Measurements from ENCODE around the gene FAM168A.

Gene FAM168A

DNA sequence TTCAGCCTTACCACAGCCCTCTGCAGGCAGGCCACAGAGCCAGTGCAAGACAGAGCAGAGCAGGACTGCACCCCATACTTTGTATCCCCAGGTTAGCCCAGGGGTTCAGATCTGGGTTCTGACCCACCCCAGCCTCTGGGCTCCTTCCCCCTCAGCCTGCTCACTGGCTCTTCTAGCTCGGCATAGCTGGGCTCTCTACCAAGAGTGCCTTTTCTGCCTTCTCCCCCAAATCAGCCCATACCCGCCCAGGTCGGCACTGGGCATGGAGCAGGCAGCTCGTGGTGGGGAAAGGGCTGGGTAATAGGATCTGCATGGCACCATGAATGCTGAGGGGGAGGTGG lies 213.4 kb downstream of the FAM168A start:
- DNase-seq, result no peak

DNA sequence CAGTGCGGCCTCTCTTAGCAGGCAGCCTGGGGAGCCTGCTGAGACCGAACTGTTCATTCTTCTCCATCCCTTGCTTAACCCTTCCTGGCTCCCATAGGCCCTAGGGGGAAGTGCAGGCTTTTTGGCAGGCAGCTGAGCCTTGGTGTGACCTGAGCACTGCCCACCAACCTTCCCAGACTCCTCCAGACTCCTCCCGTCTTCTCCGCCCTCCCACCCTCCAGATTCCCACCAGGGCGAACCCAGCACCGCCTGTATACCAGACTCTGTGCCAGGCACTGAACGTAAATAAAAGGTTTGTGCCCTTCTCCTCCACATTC lies 213.8 kb downstream of the FAM168A start:
- DNase-seq, result no peak

DNA sequence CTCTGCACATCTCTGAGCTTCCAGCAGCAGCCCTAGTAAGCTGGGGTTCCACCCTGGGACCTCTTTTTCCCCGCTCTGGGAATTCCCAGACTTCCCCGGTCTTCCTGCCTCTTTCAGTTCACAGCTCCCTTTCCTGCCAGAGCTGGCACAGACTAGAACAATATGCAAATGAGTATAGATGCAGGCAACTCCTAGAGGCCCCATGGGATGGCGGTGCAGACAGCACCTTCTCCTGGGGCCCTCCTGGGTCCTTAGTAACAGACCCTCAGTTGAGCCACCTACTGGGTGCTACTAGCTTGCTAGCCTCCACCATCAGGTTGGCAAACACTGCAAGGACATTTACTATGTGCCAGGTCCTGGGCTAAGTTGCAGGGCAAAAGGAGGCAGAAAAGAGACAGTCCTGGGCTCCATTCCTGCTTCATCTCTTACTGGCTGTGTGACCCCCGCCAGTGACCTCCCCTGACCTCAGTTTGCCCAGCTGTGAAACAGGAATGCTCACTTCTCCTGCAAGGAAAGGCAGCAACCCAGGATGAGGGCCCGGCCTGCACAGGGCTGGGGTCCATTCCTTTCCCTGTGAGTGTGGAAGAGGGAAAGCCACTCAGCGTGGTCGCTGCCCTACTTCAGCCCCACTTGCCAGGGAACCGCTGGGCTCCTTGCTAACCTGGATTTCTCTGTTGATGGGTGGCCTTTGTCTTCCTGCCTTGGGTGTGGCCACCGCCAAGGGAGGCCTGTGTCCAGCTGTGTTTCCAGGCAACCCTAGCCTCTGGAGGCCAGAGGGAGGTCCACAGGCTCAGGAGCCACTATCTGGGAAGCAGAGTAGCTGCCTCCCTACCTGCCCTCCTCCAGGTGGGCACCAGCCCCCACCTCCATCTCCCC lies 214.4 kb downstream of the FAM168A start:
- DNase-seq, result no peak

DNA sequence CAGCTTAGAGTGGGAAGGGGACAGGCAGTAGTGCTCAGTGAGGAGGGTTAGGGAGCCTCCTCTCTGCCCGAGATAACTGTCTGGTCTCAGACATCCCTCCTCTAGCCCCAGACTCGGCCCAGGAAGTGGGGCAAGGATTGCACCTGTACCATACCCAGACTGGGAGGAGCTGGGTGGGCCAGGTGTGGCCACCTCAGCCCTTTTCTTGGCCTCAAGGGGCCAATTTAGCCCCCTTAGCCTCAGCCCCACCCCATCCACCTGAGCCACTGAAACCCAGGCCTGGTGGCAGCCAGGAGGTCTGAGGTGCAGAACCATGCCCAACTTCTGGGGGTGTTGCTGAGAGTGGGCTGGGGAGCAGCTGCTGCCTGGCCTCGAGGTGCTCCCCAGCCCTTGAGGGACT lies 215.2 kb downstream of the FAM168A start:
- DNase-seq, result no peak

DNA sequence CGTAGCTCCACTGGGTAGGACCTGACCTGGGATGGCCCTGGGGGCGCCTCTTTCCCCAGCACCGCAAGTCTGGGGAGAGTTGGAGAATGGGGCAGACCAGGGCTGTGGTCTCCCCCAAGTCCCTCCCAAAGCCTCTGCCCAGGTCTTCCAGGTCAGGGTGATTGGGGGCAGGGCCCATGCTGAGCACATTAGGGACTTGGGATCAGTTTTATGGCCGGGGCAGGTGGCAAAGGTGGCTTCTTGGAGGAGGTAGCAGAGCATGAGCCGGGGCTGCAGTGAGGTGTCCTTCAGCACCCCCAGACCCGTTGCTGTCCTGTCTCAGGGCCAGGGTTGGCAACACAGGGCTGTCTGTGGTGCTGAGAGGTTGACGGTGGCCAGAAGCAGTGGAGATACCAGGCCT lies 215.7 kb downstream of the FAM168A start:
- no peak for DNase-seq

DNA sequence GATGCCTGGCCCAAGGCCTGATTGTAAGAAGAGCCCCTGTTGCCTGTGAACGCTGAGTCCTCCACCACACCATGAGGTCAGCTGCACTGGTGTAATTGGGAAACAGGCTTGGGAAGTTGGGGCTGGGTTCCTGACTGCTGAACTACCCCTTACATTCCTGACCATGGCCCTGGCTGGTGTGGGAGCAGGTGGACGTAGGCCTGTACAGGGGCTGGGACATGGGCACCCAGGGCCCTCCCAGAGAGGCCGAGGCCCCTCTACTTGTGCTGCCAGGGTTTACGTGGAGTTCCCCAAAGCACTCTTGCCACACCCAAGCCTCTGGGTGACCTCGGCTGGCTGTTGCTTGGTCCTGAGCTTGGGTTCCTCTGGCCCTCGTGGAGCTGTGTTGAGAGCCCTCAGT lies 216.3 kb downstream of the FAM168A start:
- no peak for DNase-seq

DNA sequence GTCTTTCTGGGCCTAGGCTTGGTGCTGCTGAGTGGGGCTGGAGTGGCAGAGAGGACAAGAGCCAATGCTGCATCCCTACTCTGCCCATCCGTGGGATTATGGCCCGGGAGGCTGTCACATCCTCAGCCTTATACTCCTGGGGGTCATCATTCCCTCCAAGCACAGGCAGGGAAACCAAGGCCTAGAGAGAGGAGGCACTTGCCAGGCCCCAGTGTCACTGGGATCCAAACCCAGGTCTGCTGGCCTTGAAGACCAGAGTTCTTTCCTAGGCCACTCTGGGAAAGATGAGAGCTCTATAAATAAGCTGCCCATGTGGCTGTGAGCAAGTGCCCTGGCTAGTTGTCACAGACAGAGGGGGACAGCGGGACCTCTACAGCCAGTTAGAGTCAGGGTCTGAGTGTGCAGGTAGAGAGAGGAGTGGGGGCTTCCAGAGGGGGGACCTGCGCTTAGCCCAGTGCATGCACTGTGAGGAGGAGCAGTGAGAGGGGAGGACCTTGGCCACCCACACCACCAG lies 217.0 kb downstream of the FAM168A start:
- no peak for DNase-seq

DNA sequence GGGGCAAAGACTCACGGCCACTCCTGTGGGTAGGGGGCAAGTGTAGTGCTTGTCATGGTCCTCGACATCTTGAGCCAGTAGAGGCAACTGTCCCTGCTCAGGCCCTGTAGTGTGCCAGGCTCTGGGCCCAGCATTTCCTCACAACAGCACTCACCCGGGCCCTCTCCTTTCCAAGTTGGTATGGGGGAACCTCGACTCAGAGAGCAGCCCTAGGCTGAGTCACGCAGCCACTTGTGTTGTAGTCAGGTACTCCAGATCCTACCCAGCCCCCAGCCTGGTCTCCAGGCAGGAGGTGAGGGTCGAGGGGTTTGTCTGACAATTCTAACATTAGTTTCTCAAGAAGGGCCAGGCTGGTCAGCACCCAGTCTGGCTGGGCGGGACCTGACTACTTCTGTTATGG lies 217.6 kb downstream of the FAM168A start:
- DNase-seq, result no peak

DNA sequence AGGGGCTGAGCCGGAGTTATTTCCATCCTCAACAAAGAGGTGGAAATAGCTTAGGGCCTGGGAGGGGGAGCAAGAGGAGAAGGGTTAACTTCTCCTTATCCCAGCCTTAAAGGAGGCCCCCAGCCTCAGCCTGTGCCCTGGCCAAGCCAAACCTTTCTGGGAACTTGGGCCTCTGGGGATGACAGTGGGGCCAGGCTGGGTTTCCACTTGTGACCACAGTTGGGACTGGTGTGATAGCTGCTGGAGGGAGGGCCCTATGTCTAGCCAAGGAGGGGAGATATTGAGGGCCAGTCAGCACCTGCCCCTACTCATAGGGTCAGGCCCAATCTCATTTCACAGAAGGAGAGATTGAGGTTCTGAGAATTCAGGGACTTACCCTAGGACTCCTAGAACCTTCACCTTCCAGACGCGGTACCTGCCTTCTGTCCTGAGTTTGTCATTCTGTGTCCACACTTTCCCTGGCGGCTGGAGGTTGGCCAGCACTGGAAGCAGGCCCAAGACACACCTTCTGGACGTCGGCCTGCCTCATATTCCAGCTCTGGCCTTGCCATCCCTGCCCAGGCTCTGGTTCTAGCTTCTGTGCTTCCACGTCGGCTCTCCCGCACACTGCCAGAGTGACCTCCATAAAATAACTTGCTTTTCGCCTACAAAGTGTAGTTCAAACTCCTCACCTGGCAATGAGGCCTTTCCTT lies 218.6 kb downstream of the FAM168A start:
- no peak for DNase-seq

DNA sequence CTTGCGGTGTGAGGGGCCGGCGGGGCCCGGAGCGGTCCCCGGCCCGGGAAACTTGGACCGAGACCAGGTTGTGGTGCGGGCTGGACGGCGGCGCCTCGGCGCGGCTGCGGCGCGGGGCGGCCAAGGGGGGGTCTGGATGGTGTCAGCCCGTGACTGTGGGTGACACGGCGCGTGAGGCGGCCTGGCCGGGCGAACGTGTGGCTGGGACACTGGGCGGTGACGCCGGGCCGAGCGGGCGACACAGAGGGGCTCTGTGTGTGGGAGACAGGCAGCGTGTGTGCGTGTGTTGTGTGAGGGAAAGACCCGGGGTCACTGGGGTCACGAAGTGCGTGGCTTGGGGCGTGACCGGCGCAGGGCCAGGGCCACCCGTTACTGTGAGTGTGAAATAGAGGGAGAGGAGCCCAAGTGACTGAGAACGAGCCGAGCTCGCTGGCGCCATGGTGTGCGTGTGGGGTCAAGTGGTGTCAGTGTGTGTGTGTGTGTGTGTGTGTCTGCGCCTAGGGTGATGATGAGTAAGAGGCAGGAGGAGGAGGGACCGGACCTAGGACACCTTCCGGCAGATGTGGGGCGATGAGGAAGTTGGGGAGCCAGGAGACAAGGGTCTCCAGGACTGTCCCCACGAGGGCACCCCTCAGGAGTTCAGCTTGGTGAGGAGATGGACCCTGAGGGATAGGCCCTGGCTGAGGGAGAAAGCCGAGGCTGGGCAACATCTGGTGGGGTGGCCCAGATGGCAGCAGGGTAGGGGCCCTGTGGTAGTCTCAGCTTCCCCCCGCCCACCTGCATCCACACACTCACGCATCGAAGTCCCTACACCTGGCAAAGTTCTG lies 220.9 kb downstream of the FAM168A start:
- DNase-seq, result no peak

DNA sequence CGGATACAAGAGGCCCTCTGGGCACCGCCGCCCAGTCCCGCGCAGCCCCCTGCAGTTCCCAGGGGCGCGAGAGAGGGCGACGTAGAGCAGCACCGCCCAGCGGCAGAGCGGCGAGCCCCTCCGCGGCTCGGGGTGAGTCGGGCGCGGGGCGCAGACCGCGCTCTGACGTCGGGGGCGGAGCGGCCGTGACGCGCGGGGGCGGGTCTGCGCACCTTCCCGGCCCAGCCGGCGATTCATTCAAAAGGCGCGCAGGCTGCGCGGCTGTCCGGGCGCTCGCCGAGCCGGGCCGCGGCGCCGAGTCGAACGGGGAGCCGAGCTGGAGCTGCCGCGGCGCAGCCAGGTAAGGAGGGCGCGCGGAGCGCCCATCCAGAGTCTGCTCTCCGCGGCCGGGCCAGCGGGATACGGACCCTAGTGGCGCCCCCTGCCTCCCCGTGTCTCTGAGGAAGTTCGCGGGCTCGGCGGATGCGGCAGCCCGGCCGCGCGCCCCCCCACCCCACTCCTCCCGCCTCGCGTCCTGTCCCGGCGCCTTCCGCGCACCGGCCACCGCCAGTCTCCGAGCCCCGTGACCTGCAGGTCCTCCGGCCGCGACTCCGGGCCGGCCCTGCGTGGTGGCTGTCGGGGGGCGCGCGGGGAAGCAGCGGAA lies 221.6 kb downstream of the FAM168A start, which contains the start of gene RELT:
TSS of gene RELT (plus strand) at position 240 of the 643 bp plus-strand sequence. CDS start 12,738 bp downstream, outside the sequence.
- DNase-seq, result peak; percentile 73 to 80

DNA sequence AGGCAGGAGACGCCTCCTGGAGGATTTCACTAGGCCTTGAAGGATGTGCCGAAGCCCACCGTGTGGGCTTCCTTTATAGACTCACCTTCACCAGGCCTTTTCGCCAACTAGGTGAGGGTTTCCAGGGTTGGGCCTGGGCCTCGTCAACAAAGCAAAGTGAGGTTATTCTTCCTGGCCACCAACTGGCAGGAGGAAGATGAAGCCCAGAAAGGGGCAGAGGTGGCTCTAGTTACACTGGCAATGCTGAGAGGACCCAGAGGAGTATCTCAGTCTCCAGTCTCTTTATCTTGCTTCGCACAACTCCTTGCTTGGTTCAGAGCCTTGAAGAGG lies 222.1 kb downstream of the FAM168A start:
- no peak for DNase-seq

DNA sequence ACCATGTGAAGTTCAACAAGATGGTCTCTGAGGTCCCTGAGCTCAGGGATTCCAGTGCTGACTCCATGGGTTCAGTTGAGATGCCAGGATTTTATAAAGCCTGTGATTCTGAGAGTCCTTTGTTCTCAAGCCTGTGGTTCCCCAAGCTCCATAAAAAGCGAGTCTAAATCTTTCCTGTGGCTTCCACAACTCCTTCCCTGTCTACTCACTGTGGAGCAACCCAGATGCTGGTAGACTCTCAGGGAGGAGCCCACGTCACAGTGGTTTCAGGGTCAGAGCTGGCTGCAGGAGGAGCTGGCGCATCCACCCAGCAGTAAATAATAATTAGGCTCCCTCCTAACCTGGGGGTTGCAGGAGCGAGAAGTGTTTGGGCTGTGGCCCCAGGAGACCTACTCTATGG lies 223.8 kb downstream of the FAM168A start:
- DNase-seq, result no peak

DNA sequence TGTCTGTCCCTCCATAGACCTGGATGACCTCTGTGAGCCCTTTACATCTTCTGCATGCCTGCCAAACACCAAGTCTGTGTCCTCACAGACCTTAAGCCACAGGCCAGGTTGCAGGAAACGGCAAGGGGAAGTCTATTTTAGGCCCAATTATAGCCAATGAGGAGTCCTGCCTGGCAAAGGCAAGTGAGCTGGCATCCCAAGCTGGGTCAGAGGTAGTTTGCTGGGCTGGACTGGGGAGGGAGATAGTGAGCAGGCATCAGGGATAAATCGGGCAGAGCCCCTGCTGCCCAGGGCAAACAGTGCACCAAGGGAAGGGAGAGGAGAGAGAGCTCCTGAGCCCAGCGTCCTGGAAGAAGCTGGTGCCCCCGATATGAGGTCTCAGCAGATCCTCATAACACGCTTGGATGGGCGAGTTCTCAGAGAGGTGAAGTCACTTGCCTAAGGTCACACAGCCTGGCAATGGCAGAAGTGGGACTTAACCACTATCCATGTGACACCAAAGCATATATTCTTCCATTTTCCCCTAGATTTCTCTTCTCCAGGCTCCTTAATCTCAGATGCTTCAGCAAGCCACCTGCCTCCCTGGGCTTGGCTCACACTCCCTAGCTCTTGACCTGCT lies 225.4 kb downstream of the FAM168A start:
- DNase-seq, result no peak

DNA sequence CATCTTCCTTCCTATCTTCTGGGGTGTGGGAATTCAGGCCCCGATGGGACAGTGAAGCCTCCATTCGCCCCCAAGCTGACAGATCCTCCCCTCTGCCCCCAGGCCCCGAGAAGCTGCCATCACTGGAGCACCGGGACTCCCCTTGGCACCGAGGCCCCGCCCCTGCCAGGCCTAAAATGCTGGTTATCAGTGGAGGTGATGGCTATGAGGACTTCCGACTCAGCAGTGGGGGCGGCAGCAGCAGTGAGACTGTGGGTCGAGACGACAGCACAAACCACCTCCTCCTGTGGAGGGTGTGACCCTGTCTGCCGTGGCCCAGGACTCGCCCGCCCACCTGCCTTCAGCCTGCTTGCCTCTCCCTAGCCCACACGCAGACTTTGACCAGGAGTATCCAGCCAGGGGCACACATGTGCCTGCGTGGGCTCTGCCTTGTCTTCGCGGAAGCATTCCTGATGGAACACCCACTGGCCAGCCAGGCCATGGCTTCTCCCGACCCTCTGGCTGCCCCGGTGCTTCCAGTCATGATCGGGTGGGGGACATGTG lies 230.4 kb downstream of the FAM168A start:
- no peak for DNase-seq

DNA sequence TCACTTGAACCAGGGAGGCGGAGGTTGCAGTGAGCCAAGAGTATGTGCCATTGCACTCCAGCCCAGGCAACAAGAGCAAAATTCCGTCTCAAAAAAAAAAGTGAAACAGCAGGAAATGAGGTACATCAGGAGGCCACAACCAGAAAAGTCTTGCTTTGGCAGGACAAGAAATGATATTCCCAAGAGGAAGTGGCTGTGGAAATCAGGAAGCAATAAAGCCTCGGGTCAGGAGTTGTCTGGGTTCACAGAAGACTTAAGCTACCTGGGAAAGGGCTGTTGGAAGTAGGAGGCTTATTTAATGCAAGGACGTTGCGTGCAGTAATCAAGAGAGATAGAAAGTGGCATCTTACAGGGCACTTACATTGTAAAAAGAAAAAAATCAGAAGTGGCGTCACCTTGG lies 231.0 kb downstream of the FAM168A start:
- DNase-seq, result no peak

DNA sequence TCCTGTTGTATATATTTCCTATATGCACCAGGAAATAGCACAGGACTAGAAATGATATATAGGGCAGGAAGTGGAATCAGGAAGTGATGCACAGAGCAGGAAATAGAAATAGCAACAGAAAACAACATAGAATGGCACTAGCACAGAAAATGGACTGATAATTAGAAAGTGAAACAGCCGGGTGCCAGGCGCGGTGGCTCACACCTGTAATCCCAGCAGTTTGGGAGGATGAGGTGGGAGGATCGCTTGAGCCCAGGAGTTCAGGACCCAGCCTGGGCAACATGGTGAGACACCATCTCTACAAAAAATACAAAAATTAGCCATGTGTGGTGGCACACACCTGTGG lies 231.7 kb downstream of the FAM168A start:
- DNase-seq, result no peak

DNA sequence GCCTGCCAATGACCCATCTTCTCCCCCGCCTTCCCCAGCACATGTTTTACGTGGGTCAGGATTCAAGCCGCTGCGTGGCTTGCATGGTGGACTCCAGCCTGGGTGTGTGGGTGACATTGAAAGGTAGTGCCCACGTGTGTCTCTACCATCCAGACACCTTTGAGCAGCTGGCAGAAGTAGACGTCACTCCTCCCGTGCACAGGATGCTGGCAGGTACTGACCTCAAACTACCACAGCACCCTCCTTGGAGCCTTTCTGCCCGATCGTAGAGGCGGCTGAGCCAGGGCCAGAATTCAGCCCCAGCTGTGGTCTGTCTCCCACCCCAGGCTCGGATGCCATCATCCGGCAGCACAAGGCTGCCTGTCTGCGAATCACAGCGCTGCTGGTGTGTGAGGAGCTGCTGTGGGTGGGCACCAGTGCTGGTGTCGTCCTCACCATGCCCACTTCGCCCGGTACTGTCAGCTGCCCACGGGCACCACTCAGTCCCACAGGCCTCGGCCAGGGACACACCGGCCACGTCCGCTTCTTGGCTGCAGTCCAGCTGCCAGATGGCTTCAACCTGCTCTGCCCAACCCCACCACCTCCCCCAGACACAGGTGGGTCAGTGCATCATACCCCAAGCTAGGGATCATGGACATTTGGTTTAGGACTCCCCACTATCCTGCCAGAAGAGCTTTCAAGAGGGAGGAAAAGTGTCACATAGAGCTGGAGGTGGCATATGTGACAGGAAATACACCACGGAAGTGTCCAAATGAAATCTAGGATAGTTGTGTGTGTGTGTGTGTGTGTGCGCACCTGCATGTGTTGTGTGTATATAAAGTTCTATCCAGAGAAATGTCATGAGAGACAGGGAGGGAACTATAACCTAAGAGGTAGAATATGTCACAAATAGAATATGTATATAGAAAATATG lies 232.3 kb downstream of the FAM168A start:
- no peak for DNase-seq

DNA sequence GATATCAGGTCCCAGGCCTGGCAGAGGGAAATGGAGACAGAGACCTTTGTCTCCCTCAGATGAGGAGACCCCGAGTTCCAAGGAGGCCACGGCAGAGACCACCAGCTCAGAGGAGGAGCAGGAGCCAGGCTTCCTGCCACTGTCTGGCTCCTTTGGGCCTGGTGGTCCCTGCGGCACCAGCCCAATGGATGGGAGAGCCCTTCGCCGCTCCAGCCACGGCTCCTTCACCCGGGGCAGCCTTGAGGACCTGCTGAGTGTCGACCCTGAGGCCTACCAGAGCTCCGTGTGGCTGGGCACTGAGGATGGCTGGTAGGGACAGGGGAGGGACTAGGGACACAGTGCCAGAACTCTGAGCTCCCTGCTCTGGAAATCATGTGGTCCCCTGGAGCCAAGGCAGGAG lies 234.8 kb downstream of the FAM168A start:
- no peak for DNase-seq

DNA sequence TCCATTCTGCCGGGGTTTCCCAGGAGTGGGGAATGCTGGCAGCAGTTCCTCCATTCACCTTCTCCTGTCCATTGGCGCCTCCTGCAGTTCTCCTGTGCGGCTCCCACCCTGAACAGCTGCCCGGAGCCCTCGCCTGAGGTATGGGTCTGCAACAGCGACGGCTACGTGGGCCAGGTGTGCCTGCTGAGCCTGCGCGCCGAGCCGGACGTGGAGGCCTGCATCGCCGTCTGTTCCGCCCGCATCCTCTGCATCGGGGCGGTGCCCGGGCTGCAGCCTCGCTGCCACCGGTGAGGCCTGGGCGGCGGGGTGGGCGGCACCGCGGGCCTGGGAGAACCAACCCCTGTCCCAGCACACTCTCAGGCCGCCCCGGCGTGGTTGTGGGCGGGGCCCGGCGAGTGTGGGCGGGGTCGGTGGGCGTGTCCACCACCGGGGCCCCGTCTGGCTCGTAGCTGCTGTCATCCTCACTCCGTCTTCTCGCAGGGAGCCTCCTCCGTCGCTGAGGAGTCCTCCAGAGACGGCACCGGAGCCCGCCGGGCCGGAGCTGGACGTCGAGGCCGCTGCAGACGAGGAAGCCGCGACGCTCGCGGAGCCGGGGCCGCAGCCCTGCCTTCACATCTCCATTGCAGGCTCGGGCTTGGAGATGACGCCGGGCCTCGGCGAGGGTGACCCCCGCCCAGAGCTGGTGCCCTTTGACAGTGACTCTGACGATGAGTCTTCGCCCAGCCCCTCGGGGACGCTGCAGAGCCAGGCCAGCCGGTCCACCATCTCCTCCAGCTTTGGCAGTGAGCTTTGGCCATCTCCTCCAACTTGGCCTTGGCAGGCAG lies 235.7 kb downstream of the FAM168A start:
- DNase-seq, result no peak
